Astrocyte (in vitro differentiated cells and primary cell): ENCODE data around the gene ITPRID2.

Experiments
- EZH2 ChIP-seq: IDR thresholded peaks from 2 replicates; pipeline ENCODE4 v1.6.1; 2012; ENCODE audit warnings: mild to moderate bottlenecking, low read length, inconsistent platforms; ENCODE audit not compliant: insufficient read depth
- TF ChIP-seq, protein P1 (sequence below): IDR thresholded peaks from 2 replicates; pipeline ENCODE4 v1.5.1; 2011; ENCODE audit warnings: low read depth, mild to moderate bottlenecking, inconsistent platforms, low read length, moderate library complexity; ENCODE audit not compliant: insufficient read depth

GRCh38 chr2:181953881-181954537 lies 62.5 kb downstream of the ITPRID2 start:
- TF ChIP-seq, protein P1, sequence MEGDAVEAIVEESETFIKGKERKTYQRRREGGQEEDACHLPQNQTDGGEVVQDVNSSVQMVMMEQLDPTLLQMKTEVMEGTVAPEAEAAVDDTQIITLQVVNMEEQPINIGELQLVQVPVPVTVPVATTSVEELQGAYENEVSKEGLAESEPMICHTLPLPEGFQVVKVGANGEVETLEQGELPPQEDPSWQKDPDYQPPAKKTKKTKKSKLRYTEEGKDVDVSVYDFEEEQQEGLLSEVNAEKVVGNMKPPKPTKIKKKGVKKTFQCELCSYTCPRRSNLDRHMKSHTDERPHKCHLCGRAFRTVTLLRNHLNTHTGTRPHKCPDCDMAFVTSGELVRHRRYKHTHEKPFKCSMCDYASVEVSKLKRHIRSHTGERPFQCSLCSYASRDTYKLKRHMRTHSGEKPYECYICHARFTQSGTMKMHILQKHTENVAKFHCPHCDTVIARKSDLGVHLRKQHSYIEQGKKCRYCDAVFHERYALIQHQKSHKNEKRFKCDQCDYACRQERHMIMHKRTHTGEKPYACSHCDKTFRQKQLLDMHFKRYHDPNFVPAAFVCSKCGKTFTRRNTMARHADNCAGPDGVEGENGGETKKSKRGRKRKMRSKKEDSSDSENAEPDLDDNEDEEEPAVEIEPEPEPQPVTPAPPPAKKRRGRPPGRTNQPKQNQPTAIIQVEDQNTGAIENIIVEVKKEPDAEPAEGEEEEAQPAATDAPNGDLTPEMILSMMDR: peak; percentile 70
- no peak for TF ChIP-seq EZH2
